ENCODE data around the gene GLRX3. TPM values are rescaled to one million over a fixed set of nuclear protein-coding genes. Genes with fewer than 3 reads are reported as not detected.

Gene GLRX3
- total and polyA plus RNA-seq, 2 of the 13 experiments (the other 11 are each of a cell fraction or from before 2014, with no cell fraction given), result 91.4 to 135 TPM

- TF ChIP-seq, protein P1, sequence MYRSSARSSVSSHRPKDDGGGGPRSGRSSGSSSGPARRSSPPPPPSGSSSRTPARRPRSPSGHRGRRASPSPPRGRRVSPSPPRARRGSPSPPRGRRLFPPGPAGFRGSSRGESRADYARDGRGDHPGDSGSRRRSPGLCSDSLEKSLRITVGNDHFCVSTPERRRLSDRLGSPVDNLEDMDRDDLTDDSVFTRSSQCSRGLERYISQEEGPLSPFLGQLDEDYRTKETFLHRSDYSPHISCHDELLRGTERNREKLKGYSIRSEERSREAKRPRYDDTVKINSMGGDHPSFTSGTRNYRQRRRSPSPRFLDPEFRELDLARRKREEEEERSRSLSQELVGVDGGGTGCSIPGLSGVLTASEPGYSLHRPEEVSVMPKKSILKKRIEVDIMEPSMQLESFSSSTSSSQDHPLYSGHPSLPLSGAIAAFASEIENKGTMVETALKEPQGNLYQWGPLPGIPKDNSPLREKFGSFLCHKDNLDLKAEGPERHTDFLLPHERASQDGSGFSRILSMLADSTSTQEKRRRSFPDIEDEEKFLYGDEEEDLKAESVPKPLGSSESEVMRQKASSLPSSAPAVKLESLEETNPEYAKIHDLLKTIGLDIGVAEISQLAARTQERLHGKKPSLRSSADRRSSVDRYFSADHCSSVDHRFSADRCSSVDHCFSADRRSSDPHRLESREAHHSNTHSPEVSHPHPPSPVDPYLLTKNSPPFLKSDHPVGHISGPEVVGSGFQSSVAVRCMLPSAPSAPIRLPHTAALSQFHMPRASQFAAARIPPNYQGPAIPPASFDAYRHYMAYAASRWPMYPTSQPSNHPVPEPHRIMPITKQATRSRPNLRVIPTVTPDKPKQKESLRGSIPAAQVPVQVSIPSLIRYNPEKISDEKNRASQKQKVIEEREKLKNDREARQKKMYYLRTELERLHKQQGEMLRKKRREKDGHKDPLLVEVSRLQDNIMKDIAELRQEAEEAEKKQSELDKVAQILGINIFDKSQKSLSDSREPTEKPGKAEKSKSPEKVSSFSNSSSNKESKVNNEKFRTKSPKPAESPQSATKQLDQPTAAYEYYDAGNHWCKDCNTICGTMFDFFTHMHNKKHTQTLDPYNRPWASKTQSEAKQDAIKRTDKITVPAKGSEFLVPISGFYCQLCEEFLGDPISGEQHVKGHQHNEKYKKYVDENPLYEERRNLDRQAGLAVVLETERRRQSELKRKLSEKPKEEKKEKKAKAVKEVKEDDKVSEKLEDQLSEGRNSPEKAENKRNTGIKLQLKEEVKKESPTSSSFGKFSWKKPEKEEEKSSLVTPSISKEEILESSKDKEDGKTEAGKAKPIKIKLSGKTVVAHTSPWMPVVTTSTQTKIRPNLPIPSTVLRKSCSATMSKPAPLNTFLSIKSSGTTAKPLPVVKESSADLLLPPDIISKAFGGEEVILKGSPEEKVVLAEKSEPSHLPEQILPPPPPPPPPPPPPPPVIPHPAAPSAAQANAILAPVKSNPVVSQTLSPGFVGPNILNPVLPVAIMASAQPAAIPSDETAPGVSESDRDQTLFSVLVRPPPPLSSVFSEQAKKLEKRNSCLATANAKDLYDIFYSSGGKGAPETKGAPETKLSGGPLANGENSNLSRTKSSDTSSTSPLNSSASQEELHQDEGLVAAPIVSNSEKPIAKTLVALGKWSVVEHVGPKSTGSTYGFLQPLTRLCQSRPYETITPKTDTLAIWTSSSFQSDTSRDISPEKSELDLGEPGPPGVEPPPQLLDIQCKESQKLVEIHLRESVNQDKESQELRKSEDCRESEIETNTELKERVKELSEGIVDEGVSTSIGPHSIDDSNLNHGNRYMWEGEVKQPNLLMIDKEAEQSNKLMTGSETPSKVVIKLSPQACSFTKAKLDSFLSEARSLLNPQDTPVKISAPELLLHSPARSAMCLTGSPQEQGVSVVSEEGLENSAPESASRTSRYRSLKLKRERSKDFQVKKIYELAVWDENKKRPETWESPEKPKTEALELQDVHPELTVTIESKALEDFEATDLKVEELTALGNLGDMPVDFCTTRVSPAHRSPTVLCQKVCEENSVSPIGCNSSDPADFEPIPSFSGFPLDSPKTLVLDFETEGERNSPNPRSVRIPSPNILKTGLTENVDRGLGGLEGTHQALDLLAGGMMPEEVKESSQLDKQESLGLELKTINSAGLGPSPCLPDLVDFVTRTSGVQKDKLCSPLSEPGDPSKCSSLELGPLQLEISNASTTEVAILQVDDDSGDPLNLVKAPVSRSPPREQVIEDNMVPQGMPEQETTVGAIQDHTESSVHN (CRISPR knock-in tag; IDR thresholded peaks at IDR 0.05), result no peak
- TF ChIP-seq SRSF1 (optimal IDR thresholded peaks at IDR 0.05; ENCODE audit: low read depth, low read length), result no peak
- no peak for TF ChIP-seq ARNT (IDR thresholded peaks at IDR 0.05)
- no peak for TF ChIP-seq ZNF205 (CRISPR knock-in tag; IDR thresholded peaks at IDR 0.05)
- no peak for TF ChIP-seq ZNF33B (CRISPR knock-in tag; IDR thresholded peaks at IDR 0.05)
- TF ChIP-seq NFYB (CRISPR knock-in tag; IDR thresholded peaks at IDR 0.05), result no peak
- TF ChIP-seq ZBTB37 (CRISPR knock-in tag; IDR thresholded peaks at IDR 0.05), result no peak
- TF ChIP-seq ZBTB2 (CRISPR knock-in tag; IDR thresholded peaks at IDR 0.05; ENCODE audit: low read depth), result no peak
- TF ChIP-seq ATRX (CRISPR knock-in tag; IDR thresholded peaks at IDR 0.05; ENCODE audit: borderline replicate concordance), result no peak
- TF ChIP-seq ZNF777 (CRISPR knock-in tag; IDR thresholded peaks at IDR 0.05), result no peak
- TF ChIP-seq FIP1L1 (IDR thresholded peaks at IDR 0.05; ENCODE audit: borderline replicate concordance, insufficient read depth, low read depth, low read length), result no peak
- TF ChIP-seq U2AF1 (optimal IDR thresholded peaks at IDR 0.05; ENCODE audit: low read depth, low read length), result no peak
- no peak for TF ChIP-seq AGO1 (IDR thresholded peaks at IDR 0.05; ENCODE audit: low read depth, low read length, poor library complexity, severe bottlenecking)
- no peak for TF ChIP-seq ZNF256 (CRISPR knock-in tag; conservative IDR thresholded peaks at IDR 0.05)
Measured at GRCh38 chr10:130193493-130194193, 57.5 kb downstream of the GLRX3 start (continued).

All from HepG2 (cell line).